CMK (cell line): ENCODE results near the gene DNAJB13.
"Not testable (repeated sequence)": the region's sequence is repeated elsewhere in the genome, so short reads cannot be mapped to it uniquely, and the experiment has no call there.

Experiments used
- DNase-seq: peaks from one replicate; pipeline ENCODE4 v3.0.0-alpha.2; 2010; ENCODE audit warnings: low read depth

DNAJB13 gene, protein sequence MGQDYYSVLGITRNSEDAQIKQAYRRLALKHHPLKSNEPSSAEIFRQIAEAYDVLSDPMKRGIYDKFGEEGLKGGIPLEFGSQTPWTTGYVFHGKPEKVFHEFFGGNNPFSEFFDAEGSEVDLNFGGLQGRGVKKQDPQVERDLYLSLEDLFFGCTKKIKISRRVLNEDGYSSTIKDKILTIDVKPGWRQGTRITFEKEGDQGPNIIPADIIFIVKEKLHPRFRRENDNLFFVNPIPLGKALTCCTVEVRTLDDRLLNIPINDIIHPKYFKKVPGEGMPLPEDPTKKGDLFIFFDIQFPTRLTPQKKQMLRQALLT

DNA sequence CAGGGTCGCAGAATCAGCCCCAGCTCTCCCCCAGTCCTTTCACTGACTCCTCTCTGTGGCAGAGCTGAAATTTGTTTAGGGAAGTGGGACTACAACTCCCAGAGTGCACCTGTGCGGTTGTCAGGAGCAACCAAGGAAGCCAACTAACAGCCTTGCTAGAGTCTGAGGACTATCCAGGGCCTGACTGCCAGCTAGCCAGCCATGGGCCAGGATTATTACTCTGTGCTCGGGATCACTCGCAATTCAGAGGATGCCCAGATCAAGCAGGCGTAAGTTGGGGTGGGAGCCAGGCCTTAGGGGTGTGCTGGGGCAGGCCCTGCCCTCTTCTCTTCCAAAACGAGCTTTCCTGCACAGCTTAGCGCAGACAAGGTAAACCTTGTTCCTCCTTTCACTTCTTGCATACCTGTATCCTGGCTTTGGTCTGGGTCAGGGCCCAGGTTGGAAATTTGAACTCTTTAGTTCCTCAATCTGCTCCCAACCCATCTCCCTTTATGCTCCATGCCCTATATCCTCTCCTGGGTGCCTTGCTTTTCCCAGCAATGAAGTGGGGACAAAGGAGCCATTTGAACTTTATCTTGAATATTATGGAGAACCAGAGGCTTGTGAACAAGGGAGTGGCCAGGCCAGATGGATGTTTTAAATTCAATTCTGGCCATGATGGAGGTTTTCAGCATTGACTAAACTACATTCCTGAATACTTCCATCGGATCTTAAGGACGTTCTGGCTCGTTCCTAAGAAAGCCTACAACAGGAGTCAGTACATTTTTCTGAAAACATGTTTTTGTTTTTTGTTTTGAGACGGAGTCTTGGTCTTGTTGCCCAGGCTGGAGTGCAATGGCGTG lies at the start of gene DNAJB13:
TSS of gene DNAJB13 (plus strand) at position 158 of the 842 bp plus-strand sequence. CDS start at position 202, 44 bp downstream.
- DNase-seq: no peak

GRCh38 chr11:73902303-73902702 lies 48.5 kb upstream of the DNAJB13 start:
- no peak for DNase-seq

DNA sequence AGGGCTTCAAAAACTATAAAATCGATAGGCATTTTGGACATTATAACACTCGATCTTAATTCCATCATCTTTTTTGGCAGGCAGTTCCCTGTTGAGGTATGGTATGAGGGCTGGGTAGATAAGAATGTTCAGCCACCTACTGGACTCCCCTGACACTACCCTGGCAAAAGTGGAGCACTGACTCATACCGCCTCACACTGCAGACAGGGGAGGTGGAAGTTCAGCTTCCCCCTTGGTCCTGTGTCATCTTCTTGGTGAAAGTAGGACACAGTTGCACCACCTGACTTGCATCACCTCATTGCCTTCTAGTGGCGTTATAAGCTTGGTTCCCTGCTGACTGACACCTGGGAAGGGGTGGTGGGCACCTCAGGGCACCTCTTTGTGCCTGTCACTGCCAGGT lies 43.6 kb upstream of the DNAJB13 start:
- DNase-seq: no peak

DNA sequence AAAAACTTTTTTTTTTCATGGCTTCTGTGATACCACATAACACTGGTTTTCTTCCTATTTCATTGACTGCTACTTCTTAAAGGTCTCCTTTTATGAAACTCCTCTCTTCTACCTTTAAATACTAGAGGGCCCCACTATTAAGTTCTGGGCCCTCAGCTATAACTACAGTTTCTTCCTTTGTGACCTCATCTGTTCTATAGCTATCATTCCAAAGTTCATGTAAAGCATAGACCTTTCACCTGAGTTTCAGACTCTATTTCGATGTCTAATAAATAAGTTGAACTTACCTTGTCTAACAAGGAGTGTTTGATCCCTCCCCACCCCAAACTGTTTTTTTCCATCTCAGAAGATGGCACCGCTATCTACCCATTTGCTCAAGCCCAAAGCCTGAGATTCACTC lies 38.8 kb upstream of the DNAJB13 start:
- DNase-seq: no peak

GRCh38 chr11:73913472-73913871 lies 37.4 kb upstream of the DNAJB13 start:
- DNase-seq: no peak

- no peak for DNase-seq
Measured at GRCh38 chr11:73914284-73914683, 36.5 kb upstream of the DNAJB13 start.

DNA sequence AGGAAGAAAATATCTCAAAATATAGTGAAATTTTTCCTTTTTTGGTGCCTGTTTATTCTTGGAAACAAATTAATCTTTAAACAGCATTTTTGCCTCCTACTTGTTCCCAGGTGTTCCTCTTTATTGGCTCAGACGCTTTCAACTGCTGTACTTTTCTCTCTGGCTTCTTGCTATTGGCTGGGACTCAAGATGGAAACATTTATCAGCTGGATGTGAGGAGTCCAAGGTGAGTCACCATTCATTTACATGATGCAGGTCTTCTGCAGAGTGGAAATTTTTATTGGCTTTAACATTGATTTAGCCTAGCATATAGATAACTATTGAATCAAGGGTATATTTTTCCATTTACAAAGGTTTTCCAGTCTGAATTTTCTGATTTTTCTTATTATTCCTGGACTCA lies 34.4 kb upstream of the DNAJB13 start:
- DNase-seq: no peak

DNA sequence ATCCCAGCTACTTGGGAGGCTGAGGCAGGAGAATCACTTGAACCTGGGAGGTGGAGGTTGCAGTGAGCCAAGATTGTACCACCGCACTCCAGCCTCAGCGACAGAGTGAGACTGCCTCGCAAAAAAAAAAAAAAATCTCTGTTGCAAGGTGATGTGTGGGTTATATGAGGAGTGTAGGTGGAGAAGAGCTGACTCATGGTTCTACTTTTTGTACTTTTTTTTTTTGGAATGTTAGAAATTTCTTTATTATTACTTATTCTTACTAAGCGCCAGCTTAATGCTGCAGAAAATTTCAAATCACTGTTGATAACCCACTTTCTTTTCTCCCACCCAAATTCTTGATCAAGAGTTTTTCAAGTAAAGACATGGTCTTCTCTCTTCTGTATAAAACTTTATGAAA lies 29.6 kb upstream of the DNAJB13 start:
- no peak for DNase-seq

DNA sequence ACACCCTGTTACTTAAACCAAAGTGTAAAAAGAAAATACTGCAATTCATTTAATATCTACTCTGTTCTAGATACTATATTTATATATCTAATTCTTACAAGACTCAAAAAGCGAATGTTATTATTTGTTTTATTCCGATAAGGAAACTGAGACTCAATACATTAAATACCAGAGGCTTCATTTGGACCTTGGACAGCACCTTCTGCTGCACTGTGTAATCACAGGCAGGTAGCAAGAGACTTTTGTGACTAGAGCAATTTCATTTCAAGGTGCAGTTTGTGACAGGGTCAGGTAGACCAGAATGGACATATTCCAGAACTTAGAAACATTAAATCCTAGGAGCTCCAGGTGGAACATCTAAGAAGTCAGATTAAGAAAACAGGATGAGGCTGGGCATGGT lies 21.4 kb upstream of the DNAJB13 start:
- no peak for DNase-seq

DNA sequence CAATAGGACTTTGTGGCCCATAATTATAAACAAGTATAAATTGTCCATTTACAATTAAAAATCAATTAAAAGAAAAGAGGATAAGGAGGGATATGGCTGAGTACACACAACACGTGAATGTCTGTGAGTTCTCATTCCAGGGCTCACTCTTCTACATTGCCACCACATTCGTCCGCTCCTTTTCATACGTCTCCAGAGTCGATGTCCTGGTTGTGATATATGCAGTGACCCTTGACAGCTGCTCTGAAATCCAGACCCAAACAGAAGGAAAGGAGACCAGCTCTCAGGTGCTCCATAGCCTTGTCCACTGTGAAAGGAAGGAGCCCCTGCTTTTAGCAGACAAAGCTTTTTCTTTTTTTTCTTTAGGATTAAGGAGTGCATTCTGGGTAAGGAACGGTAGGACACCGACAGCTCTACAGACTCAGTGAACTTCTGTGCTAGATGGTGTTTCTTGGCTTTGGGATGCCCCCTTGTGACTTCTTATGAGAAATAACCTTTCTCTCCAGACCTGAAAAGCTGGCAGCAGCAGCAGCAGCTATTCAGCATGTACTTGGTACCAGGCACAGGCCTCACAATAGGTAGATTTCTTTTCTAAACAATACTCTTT lies 19.7 kb upstream of the DNAJB13 start:
- DNase-seq: peak; percentile 50

DNA sequence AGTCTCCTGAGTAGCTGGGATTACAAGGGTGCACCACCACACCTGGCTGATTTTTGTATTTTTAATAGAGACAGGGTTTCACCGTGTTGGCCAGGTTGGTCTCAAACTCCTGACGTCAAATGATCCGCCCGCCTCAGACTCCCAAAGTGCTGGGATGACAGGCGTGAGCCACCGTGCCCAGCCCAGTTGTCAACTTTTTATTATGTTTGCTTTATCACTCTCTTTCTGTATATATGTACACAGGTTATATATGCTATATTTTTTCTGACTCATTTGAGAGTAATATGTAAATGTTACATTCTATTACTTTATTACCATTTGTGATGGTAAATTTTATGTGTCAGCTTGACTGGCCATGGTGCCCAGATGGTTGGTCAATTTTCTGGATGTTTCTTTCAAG lies 18.9 kb upstream of the DNAJB13 start:
- no peak for DNase-seq

DNA sequence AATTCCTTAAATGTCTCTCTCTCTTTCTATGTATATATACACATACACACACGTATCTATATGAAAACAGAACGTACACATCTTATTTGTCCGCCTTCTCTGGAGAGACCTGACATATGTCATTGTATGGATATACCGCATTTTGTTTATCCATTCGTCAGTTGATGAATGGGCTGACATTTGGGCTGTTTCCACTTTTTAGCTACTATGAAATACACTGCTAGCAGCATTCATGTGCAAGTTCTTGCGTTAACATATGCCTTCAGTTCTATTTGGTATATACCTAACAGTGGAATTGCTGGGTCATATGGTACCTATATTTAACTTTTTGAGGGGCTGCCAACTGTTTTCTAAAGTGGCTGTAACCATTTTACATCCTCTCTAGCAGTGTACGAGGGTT lies 18.0 kb upstream of the DNAJB13 start:
- no peak for DNase-seq

DNA sequence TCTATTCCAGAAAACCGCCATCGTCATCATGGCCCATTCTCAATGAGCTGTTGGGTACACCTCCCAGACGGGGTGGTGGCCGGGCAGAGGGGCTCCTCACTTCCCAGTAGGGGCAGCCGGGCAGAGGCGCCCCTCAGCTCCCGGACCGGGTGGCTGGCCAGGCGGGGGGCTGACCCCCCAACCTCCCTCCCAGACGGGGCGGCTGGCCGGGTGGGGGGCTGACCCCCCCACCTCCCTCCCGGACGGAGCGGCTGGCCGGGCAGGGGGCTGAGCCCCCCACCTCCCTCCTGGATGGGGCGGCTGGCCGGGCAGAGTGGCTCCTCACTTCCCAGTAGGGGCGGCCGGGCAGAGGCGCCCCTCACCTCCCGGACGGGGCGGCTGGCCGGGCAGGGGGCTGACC lies 14.8 kb upstream of the DNAJB13 start:
- not testable (repeated sequence) for DNase-seq

GRCh38 chr11:73939096-73939495 lies 11.7 kb upstream of the DNAJB13 start:
- no peak for DNase-seq

- no peak for DNase-seq
Measured at GRCh38 chr11:73940801-73941570, 9.8 kb upstream of the DNAJB13 start.

GRCh38 chr11:73942010-73942409 lies 8.8 kb upstream of the DNAJB13 start:
- DNase-seq: no peak

DNA sequence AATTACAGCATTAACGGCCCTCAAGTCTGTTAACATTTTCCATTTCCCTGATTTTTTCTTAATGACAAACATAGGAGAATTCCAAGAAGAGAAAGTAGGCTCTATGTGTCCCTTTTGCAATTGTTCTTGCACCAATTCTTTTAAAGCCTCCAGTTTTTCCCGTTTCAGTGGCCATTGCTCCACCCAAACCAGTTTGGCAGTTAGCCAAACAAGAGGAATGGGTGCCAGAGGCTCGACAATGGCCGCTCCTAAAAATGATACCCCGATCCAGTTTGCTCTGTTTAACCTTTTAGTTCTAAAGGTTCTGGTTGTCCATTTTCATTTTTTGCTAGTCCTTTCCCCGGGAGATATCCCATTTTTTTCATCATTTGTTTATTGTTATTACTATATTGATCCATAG lies 6.7 kb upstream of the DNAJB13 start:
- DNase-seq: no peak

- no peak for DNase-seq
Measured at GRCh38 chr11:73944901-73945300, 5.9 kb upstream of the DNAJB13 start.

- DNase-seq: no peak
Measured at GRCh38 chr11:73945396-73945795, 5.4 kb upstream of the DNAJB13 start.

GRCh38 chr11:73946798-73947458 lies 3.9 kb upstream of the DNAJB13 start:
- DNase-seq: no peak

GRCh38 chr11:73949246-73949645 lies 1.6 kb upstream of the DNAJB13 start:
- no peak for DNase-seq

GRCh38 chr11:73949912-73950311 lies 914 bp upstream of the DNAJB13 start:
- no peak for DNase-seq
